Measurements from ENCODE around the gene MRPL38.

- TF ChIP-seq POLR2AphosphoS5 (IDR thresholded peaks at IDR 0.05; ENCODE audit: borderline replicate concordance, low read depth, low read length) (no peak), EZH2 (IDR thresholded peaks at IDR 0.05) (no peak), FOXP2 (optimal IDR thresholded peaks at IDR 0.05; ENCODE audit: control extremely low read depth, extremely low read length, insufficient read depth) (no peak)
These were observed 12.0 kb downstream of the MRPL38 start for GRCh38 chr17:75892556-75893224.
